ENCODE measurements around the gene ATG2A. TPM values are rescaled to one million over a fixed set of nuclear protein-coding genes. Genes with fewer than 3 reads are reported as not detected.

Gene ATG2A
- total and polyA plus RNA-seq, 9 of the 15 experiments (the other 6 are each of a cell fraction or from before 2014, with no cell fraction given), result 0.25 to 45.9 (median 5.2) TPM

- no peak for TF ChIP-seq POLR3A (IDR thresholded peaks at IDR 0.05; ENCODE audit: borderline replicate concordance, extremely low read depth, insufficient read depth, insufficient read length)
- no peak for TF ChIP-seq ZNF518B (CRISPR knock-in tag; IDR thresholded peaks at IDR 0.05)
- no peak for TF ChIP-seq ZNF717 (CRISPR knock-in tag; IDR thresholded peaks at IDR 0.05)
- TF ChIP-seq FOXA1 (IDR thresholded peaks at IDR 0.05; ENCODE audit: borderline replicate concordance), result no peak
- no peak for TF ChIP-seq SIRT6 (IDR thresholded peaks at IDR 0.05; ENCODE audit: low read depth, low read length)
- TF ChIP-seq FOSL1 (tag; conservative IDR thresholded peaks at IDR 0.05), result no peak
- no peak for TF ChIP-seq HDAC8 (tag; IDR thresholded peaks at IDR 0.05)
- TF ChIP-seq ZNF311 (CRISPR knock-in tag; IDR thresholded peaks at IDR 0.05), result no peak
- TF ChIP-seq ZNF324 (CRISPR knock-in tag; IDR thresholded peaks at IDR 0.05), result no peak
- TF ChIP-seq, protein P1, sequence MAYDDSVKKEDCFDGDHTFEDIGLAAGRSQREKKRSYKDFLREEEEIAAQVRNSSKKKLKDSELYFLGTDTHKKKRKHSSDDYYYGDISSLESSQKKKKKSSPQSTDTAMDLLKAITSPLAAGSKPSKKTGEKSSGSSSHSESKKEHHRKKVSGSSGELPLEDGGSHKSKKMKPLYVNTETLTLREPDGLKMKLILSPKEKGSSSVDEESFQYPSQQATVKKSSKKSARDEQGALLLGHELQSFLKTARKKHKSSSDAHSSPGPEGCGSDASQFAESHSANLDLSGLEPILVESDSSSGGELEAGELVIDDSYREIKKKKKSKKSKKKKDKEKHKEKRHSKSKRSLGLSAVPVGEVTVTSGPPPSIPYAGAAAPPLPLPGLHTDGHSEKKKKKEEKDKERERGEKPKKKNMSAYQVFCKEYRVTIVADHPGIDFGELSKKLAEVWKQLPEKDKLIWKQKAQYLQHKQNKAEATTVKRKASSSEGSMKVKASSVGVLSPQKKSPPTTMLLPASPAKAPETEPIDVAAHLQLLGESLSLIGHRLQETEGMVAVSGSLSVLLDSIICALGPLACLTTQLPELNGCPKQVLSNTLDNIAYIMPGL (CRISPR knock-in tag; IDR thresholded peaks at IDR 0.05), result no peak
- TF ChIP-seq ETV1 (tag; conservative IDR thresholded peaks at IDR 0.05; ENCODE audit: low read depth), result peak; percentile 80
- TF ChIP-seq, protein P2, sequence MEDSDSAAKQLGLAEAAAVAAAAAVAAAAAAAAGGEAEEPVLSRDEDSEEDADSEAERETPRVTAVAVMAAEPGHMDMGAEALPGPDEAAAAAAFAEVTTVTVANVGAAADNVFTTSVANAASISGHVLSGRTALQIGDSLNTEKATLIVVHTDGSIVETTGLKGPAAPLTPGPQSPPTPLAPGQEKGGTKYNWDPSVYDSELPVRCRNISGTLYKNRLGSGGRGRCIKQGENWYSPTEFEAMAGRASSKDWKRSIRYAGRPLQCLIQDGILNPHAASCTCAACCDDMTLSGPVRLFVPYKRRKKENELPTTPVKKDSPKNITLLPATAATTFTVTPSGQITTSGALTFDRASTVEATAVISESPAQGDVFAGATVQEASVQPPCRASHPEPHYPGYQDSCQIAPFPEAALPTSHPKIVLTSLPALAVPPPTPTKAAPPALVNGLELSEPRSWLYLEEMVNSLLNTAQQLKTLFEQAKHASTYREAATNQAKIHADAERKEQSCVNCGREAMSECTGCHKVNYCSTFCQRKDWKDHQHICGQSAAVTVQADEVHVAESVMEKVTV (CRISPR knock-in tag; IDR thresholded peaks at IDR 0.05), result no peak
- no peak for TF ChIP-seq MXI1 (IDR thresholded peaks at IDR 0.05; ENCODE audit: low read depth, low read length)
- TF ChIP-seq ZNF143 (CRISPR knock-in tag; IDR thresholded peaks at IDR 0.05), result peak; percentile 68
- TF ChIP-seq TAF9B (IDR thresholded peaks at IDR 0.05; ENCODE audit: partially characterized antibody), result no peak
- no peak for TF ChIP-seq ZKSCAN1 (IDR thresholded peaks at IDR 0.05; ENCODE audit: low read depth, low read length)
- TF ChIP-seq SPI1 (IDR thresholded peaks at IDR 0.05; ENCODE audit: borderline replicate concordance, low read depth, low read length), result 0 out of 2 replicates have a peak, but pooled peaks have one; percentile 33
- no peak for TF ChIP-seq GTF2E2 (tag; IDR thresholded peaks at IDR 0.05)
Observed at GRCh38 chr11:64845129-64845775, 71.8 kb downstream of the ATG2A start (continued).

All from K562 (cell line).